HG03097 (cell line): ENCODE results near the gene SV2B.

Experiments used
- ATAC-seq: cut with Tn5 transposase; IDR thresholded peaks from one replicate; pipeline ENCODE4 v1.9.1; 2021; ENCODE audit not compliant: unreplicated experiment, low FRiP score

The SV2B gene

DNA sequence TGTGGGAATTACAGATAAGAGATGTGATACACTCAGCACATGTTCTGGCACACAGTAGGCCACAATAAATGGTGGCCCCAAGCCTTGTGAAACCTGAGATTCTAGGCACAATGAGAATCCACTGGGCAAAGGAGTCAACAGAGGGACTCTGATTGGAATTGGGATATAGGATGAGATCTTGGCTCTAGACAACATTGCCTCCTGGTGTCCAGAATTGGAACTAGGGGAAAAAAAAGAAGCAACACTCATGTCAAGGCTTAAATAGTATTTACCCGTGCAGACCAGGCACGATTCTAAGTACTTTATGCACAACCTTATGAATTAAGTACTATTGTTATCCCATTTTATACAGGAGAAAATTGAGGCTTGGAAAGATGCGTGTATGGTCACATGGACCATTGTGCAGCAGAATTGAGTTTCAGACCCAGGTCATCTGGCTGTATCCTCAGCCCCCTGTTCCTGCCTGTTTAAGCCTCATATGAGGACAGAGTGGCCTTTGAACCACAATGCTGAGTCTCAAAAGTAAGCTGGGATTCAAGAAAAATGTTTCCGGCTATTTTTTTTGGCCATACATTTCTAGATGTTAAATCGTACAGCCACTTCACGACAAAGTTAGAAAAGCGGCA, 124.8 kb downstream of the SV2B start:
- ATAC-seq: no peak

DNA sequence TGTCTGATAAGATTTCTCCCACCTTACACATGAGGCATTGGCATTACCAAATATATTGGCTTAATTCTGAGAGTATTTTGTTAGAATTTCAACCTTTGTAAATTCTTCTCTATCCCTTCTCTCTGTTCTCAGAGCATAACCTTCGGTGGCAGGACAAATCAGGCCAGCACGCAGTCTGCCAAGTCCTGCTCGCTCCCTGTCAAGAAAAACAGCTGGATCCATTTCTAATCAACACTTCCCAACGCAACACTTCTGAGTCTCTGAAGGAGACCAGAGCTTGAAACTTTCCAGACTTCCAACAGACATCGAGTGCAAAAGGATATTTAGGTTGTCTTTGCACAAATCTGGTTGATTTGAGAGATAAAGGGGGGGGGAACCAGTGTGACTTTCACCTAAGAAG, 125.7 kb downstream of the SV2B start:
- no peak for ATAC-seq

DNA sequence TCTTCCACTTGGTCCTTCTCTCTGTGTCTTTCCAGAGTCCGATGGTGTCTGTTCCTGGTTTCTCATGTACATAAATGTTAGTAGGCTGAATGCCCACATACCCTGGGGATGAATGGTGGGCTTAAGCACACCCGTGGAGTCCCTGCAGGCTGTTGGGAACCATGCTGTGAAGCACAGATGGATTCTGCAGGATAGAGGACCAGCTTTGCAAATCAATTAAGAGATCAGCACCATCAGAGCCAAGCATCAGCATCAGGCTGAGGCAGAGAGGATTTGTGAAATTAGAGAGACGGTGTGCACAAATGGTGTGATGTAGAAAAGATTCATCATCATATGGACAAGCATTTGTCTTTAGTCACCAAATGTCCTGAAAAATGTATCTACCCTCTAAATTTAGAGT, 127.1 kb downstream of the SV2B start:
- no peak for ATAC-seq

DNA sequence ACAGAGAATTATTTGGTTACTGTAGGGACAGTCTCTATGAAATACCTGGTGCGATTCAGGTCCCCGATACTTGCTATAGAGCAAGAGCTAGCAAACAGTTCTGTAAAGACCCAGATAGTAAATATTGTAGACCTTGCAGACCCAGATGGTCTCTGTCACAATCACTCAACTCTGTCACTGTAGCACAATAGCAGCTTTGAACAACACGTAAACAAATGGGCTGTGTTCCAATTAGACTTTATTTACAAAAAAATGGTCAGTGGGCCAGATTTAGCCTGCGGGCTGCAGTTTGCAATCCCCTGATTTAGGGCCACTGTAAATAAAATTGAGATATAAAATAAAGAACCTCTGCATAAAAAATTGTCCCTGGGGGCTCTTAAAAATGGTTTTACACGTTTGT, 127.7 kb downstream of the SV2B start:
- no peak for ATAC-seq

DNA sequence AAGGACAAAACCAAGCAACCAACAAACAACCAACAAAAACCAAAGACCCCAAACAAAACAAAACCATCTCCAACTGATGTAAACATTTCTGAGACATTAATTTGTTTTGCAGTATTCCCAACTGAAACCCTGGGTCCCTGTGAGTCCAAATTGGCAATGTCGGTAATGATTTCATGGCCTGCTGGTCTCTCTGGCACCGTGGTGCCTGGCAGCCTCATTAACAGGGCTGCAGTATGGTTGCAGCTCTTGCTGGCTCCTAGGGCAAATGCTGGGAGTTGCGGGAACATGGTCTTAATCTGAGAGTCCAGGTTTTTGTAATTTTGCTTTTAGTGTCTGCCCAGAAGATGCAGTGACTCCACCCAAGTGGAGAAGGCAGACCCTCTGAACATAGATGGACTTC, 128.3 kb downstream of the SV2B start:
- ATAC-seq: no peak

DNA sequence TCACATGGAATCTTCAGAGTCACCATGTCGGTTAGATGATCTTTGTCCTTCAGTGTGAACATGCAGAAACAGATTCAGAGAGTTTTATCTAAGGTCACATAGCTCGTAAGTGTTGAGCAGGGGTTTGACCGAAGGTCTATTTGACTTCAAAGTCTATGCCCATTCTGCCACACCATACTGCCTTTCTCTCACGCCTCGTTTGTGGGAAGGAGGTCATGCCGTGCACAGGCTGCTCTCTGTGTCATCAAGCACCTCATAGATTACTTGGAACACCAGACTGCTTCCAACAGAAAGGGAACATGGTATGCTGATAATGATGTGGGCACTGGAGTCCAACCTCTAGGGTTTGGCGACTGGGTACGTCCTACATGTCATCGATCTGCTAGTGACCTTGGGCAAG, 128.8 kb downstream of the SV2B start:
- ATAC-seq: no peak

DNA sequence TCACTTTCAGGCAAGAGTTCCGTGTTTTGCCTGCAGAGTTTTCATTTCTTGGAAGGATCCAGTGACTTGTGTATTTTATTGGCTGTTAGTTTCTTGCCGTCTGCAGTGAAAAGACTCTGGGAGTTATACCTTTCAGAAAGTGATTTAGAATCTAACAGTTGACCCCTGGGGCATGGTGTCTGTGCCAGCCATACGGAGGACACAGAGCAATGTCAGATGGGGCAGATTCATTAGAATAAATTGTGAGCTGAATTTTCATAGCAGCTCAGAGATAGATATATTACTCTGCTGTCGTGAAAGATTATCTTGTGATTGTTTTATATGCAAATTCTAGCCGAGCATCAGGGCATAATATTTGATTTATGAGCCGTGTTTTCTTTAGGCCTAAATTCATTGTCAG, 131.6 kb downstream of the SV2B start:
- no peak for ATAC-seq

DNA sequence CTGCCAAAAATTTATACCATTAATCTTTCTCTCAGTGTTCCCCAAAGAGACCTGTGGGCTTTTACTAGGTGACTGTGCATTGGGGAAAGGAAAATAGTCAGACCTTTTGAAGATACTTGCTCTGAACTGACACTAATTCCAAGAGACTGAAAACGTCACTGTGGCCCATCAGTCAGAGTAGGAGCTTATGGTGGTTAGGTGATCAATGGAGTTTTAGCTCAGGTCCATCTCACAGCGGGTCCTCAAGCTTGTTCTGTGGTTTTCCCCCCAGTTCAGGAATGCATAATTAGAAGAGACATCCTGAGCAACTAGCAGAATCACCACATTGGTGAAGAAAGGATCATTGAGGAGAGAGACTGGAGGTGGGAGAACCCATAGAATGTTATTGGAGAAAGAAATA, 134.7 kb downstream of the SV2B start:
- ATAC-seq: no peak

DNA sequence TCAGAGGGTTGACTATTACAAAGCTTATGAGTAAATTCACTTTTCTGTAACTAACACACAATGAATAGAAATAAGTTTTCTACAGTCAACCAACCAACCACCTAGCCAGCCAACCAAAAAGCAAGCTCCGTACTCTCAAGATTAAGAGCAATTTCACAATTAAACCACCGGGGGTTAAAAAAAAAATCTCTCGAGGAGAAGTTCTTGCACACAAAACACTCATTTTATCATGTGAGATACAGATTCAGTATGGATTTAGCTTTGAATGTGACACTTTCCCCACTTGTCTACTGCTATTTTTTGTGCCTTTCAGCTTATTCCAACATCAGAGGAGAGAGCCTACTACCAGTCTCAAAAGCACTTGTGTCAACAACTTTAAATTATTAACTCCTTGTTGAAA, 135.3 kb downstream of the SV2B start:
- no peak for ATAC-seq

DNA sequence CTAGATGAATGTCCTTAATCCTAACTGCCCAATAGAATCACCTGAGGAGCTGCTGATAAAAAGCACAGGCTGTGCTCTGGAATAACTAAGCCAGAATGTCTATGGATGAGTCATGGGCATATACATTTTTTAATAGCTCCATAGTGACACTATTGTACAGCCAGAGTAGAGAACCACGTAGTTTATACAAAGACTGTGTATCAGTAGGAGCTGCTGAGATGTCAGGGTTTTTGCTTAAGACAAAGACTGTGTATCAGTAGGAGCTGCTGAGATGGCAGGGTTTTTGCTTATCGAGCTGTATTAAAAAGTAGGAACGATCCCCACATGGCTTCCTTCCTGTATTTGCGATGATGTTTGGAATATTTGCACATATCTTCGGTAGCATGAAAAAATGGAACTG, 137.4 kb downstream of the SV2B start:
- ATAC-seq: no peak

DNA sequence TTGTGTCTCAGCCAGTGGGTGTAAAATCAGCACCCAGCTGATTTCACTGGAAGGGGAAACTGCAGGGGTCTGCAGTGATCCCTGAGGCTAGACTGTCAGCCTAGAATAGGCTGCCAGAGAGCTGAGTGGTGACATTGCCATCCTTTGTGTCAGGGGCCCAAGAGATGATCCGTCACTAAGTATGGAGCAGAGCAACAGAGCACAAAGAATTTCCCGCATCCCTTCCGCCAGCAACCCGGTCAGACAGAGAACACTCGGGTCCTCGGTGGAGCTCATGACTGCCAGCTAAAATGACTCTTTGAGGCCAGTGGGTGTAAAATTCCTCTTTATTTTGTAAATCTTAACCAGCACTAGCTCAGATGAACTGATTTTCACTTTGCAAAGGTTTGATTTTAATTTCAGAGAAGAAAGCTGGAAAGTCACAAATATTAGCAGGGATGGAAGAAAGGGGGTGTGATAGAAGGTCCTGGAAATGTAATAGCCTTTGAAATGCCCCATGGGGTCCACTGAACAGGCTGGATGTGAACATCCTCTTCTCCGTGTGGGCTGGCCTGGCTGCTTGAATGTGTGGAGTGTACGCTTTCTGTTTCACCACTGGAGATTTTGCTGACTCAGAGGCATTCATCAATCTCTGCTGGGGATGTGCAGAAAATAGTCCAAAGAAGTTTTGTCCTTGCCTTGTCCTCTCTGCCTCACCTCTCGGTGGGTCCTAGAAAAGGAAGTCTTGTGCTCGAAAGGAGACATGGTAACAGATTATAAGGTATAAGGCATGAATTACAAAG, 138.8 kb downstream of the SV2B start:
- ATAC-seq: no peak

DNA sequence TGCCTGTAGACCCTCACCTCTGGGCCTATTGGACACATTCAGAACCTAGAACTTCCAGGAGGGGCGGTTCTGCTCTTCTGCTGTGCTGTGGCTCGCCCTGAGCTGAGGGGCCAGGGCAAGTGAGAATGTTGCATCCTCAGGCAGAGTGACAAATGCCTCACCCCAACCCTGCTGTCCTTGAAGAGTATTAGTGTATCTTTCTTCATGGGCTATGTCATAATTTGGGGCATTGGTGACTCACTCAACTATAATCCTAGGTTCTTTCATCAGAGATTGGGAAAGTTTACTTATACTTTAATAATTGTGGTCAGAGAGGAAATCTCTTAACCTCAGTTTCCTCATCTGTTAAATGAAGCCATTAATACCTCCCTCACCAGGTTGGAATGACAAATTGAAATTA, 143.8 kb downstream of the SV2B start:
- ATAC-seq: no peak

DNA sequence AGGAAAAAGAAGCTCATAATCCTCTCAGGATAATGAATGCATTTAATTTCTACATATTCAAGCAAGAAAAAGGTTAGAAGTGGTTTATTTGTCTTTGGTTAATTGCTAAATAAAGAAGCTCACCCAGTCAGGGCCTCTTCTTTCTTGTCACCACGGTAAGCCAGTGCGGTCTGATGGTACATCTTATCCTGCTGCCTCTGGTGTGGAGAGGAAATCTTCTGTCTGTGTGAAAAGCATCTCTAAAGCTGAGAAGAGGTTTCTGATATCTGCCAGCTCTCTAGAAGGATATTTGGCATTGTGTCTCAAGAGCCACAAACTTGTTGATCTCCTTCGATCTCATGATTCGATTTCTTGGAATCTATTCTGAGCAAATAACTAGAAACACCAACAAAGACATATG, 144.9 kb downstream of the SV2B start:
- ATAC-seq: no peak

DNA sequence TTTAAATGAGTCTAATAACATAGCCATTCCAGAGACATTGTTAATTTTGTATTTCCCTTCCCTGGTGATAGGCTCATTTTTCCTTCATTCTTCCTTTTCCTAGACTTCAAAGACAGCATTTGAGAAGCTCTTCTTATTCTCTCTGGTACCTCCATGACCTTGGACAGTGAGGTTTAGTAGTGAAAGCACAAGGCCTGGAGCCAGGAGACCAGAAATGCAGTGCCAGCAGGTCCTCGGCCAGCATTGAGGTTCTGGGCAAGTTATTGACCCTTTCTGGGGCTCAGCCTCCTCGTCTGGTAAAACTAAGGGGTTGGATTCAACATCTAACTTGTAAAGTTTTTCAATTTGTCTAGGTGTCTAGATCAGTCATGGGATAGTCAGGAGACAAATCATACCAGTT, 146.9 kb downstream of the SV2B start:
- ATAC-seq: no peak

DNA sequence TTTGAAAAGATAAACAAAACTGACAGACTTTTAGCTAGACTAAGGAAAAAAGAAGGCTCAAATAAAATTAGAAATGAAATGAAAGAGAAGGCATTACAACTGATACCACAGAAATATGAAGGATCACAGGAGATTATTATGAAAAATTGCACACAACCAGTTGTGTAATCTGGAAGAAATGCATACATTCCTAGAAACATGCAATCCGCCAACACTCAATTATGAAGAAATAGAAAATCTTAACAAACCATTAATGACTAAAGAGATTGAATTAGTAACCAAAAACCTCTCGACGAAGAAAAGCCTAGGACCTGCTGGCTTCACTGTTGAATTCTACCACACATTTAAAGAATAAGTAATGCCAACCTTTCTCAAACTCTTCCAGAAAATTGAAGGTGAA, 149.5 kb downstream of the SV2B start:
- no peak for ATAC-seq

DNA sequence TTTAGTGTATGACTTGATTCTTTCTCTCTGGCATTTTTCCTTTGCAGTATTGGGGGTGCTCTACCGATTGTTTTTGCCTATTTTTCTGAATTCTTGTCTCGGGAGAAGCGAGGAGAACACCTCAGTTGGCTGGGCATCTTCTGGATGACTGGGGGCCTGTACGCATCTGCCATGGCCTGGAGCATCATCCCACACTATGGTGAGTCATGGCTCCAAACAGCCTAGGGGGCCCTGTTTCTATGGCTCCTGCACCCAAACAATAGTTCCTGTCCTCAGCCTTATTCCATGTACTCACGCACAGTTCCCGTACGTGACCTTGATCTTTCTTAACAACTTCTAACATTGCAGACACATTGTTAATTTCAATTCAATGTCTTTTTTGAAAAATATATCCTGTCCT, 152.3 kb downstream of the SV2B start:
- ATAC-seq: no peak

DNA sequence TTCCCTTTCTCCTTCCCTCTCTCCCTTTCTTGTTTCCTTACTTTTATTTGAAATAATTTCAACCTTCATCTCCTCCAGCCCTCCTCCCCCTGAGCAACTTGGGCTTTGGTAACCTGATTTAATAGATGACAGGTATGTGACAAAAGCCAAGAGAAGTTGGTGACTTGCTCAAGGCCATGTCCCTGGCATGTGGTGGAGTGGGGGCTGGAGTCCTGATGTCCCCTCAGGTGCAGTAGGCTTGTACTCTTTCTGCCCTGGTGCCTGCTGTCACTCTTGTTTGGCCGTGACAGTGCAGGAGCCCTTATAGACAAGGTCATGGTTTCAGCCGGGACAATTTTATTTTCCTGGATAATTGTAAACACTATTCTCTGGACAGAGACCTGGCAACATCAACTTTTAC, 152.7 kb downstream of the SV2B start:
- ATAC-seq: no peak

DNA sequence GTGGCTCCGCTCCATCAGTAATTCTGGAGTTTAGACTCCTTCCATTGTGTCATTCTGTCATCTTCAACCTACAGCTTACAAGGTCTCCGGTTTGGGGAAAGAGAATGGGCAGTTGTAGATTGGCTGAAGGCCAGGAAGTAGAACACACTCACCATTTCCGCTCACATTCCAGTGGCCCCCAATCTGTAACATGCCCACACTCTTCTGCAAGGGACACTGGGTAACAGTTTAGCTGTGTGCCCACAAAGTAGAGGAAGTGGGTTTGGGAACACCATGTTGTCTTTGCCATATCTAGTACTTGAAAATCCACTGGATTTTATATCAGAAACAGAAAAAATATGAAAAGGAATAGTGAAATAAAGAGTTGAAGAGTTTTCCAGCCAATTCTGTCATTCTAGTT, 153.5 kb downstream of the SV2B start:
- no peak for ATAC-seq

DNA sequence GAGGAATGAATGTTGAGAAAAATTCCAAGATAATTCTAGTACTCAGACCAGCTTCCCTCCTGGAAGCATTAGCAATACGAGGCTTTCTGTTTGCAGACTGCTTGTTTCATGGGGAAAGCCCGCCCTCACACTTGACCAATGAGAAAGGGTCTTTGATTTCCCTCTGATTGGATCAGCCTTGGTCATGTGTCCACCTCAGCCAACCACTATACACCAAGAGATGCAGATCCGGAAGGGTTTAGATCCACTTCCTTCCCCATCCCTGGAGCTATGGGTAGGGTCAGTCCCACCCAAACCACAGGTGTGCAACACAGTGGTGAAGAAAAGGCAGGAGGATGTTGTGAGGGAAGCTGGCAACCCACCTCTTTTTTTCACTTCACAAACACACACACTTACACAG, 154.7 kb downstream of the SV2B start:
- no peak for ATAC-seq

DNA sequence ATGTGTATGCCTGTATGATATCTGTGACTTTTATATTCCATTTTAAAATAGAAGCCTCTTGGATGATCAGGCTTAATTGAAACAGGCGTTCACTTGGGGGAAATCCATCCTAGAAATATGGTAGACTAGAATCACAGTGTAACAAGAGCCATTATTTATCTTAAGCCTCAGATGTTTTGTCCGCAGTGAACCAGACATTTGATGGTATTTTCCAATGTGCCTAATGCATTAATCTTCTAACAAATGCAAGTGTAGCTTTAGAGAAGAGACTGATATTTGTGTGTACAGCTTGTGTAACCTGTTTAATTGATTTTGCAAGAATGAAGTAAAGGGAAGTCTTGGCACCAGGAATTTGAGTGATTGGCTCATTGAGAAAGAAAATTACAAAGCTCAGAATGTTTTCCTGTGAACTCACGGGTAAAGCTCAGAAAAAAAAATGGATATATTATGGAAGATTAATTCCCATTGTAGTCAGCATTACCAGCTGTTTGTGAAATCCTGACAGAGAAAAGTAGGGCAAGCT, 155.7 kb downstream of the SV2B start:
- no peak for ATAC-seq

DNA sequence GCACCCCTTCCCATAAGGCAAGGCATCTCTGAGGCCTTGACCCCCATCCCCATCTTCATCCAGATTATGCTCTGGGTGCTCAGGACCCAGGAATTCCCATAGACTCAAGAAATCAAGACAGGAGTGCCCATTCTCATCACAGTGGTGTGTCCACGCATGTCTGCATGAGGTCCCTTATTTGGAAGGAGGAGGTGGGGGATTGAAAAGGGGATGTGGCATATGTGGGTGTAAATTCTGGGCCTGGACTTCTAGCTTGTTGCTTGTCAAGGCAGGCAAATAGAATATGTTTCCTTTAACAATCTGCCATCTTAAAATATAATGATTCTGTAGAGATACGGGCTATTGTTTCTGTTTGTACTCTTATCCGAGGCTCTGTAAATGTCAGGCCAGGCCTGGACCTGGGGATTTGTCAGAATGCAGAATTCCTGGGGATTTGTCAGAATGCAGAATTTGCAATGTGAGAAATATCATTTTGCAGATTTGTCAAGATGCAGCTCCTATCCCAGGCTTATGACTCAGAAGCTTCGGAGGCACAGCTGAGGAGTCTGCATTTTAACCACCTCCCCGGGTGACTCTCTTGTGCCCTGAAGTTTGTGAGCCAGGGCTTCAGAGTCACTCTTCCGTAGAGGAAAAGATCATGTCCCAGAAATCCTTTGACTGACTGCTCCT, 157.8 kb downstream of the SV2B start:
- no peak for ATAC-seq

DNA sequence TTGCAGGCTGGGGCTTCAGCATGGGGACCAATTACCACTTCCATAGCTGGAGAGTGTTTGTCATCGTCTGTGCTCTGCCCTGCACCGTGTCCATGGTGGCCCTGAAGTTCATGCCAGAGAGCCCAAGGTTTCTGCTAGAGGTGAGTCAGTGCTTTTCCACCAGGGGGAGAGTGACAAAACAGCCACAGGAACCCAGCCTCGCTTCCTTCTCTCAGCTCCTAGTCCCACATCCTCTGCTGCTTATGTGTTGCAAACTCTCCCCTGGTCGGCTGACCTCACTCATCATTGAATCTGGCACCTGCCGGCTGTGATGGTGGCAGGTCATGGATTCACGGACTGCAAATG, 158.3 kb downstream of the SV2B start:
- ATAC-seq: no peak
